ENCODE results near the gene IDH3B.

Gene IDH3B

DNA sequence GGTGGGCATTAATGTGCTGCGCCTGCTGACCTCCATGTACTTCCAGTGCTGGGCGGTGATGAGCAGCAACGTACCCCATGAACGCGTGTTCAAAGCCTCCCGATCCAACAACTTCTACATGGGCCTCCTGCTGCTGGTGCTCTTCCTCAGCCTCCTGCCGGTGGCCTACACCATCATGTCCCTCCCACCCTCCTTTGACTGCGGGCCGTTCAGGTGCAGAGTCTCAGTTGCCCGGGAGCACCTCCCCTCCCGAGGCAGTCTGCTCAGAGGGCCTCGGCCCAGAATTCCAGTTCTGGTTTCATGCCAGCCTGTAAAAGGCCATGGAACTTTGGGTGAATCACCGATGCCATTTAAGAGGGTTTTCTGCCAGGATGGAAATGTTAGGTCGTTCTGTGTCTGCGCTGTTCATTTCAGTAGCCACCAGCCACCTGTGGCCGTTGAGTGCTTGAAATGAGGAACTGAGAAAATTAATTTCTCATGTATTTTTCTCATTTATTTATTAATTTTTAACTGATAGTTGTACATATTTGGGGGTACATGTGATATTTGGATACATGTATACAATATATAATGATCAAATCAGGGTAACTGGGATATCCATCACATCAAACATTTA, 46.8 kb downstream of the IDH3B start:
- DNase-seq (ENCODE audit: low spot score): no peak

DNA sequence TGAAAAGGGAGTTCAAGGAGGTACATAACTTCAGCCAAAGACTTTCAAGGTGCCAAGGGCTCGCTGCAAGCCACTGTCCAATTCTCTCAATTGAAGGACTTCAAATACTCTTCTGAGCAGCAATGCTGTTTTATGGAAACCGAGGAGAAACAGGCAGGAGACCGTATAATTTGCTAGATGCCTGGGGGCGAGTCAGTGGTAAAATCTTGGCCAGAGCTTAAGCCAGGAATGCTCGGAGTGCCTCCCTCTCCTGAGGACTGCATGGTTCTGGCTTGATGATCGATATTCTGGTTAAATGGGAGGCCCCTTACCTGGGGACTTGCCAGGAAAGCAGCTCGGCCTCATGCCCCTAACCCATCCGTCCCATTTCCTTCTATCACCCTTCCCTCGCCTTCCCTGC, 47.4 kb downstream of the IDH3B start:
- DNase-seq (ENCODE audit: low spot score): no peak

DNA sequence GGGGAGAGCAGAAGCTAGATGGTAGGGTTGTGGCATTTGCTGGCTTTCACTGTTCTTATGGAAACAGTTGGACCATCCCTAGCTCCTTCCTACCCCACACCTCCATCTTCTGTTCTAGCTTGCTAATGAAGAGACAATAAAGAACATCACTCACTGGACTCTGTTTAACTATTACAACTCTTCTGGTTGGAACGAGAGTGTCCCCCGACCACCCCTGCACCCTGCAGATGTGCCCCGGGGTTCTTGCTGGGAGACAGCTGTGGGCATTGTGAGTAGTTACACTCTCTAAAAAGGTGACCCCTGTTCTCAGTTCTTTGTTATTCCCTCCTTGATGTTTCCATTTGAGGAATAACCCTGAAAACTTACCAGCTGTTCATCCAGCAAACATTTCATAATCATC, 51.9 kb downstream of the IDH3B start:
- no peak for DNase-seq (ENCODE audit: low spot score)

DNA sequence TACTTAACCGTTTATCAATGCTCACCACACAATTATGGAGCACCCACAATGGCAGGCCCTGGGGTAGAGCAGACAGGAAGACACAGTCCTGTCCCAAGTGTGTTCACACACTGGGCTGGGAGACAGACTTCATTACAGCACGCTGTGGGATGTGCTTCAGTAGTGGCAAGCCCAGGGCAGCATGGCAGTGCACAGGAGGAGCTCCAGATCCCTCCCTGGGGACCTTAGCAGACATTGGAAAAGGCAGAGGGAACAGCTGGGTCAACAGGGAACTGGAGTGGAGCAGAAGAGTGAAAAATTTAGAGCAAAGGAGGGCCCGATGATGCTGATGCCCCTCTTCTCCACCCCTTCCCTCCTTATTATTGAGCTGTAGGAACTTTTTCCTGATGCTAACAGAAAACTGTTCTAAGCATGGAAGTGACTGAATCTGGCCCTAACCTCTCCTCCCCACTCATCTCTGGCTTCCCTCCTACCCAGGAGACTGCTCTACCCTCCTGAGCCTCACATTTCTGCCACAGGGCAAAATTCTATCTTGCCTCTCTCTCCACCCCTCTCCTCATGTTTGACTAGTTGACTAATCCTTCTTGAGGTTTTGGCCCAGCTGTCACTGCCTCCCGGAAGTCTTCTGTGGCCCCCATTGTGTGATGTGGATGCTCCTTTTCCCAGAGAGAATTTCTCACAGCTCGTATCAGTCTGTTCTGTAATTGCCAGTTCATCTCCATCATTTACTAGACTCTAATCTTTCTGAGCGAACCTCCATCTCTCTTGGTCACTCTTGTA, 52.9 kb downstream of the IDH3B start:
- DNase-seq (ENCODE audit: low spot score): no peak

DNA sequence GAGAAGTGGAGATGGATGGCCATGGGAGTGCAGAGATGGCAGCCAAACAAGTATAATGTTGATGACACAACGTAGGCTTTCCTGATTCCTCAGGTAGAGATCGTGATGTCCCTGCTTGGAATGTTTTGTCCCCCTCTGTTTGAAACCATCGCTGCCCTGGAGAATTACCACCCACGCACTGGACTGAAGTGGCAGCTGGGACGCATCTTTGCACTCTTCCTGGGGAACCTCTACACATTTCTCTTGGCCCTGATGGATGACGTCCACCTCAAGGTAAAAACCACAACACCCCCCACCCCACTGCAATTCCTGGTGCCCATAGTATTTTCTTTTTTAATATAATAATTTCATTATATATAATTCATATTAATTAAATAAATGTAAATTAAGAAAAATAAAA, 53.7 kb downstream of the IDH3B start:
- DNase-seq (ENCODE audit: low spot score): no peak

All from AG08396 (cell line).